SU-DHL-6 (cell line): ENCODE measurements around the gene GTF2H2.
"Not testable (repeated sequence)": the region's sequence is repeated elsewhere in the genome, so short reads cannot be mapped to it uniquely, and the experiment has no call there.

Experiments
- CTCF ChIP-seq: fragments of 200-600 bp; sonication (generic); IDR thresholded peaks from one replicate; pipeline ENCODE4 v1.5.1; 2017; ENCODE audit warnings: antibody characterized with exemption, mild to moderate bottlenecking, low read length, moderate library complexity; ENCODE audit not compliant: insufficient read depth, poor library complexity, severe bottlenecking
- EZH2phosphoT487 ChIP-seq: fragments of 200-600 bp; sonication (generic), shearing (Covaris generic); conservative IDR thresholded peaks from 2 replicates; pipeline ENCODE4 v1.6.1; 2018; ENCODE audit warnings: mild to moderate bottlenecking, antibody characterized with exemption, low read length, moderate library complexity, mixed read lengths

GRCh38 chr5:71067262-71067928 lies at the start of gene GTF2H2:
- TF ChIP-seq CTCF, EZH2phosphoT487: not testable (repeated sequence)
